Ovary (tissue), 3 donors: Measurements from ENCODE around the gene PPP1R9A.

Experiments used
- POLR2A ChIP-seq: fragments of 450-650 bp; IDR thresholded peaks from one replicate; pipeline ENCODE4 v1.6.1; 2017; ENCODE audit warnings: antibody characterized with exemption, mild to moderate bottlenecking, moderate library complexity
- TF ChIP-seq, protein P1 (sequence below), 3 donors: fragments of 450-650 bp in 2 of 3; fragments of 200-600 bp in 1 of 3; IDR thresholded peaks; one replicate each; pipeline versions ENCODE4 v1.5.1 to v1.8.0; 2016 to 2022; ENCODE audit warnings: antibody characterized with exemption in 3 of 3, mild to moderate bottlenecking in 1 of 3
- donor health status: DM: no; HTN: no; CAD: no.

DNA sequence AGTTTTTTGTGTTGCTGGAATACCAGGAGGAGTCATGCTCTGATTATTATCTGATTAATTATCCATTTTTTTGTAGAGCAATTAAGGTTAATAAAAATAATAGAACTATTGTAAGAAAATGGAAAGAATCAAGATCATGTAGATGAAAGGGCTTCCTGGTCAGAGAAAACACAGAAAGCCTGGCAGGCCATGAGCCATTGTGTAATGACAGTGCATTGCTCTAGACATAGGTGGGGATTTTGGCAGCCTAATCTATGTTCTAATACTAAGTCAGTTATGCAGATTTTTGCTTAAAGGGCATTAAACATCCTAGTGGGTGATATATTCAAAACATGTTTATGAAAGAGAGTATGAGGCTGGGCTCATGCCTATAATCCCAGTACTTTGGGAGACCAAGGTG lies 198.2 kb downstream of the PPP1R9A start:
- TF ChIP-seq POLR2A = no peak
- TF ChIP-seq, protein P1, sequence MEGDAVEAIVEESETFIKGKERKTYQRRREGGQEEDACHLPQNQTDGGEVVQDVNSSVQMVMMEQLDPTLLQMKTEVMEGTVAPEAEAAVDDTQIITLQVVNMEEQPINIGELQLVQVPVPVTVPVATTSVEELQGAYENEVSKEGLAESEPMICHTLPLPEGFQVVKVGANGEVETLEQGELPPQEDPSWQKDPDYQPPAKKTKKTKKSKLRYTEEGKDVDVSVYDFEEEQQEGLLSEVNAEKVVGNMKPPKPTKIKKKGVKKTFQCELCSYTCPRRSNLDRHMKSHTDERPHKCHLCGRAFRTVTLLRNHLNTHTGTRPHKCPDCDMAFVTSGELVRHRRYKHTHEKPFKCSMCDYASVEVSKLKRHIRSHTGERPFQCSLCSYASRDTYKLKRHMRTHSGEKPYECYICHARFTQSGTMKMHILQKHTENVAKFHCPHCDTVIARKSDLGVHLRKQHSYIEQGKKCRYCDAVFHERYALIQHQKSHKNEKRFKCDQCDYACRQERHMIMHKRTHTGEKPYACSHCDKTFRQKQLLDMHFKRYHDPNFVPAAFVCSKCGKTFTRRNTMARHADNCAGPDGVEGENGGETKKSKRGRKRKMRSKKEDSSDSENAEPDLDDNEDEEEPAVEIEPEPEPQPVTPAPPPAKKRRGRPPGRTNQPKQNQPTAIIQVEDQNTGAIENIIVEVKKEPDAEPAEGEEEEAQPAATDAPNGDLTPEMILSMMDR (IDR thresholded peaks at IDR 0.05) = no peak
